Measurements from ENCODE around the gene B3GNT4.
"Not testable (repeated sequence)": the region's sequence is repeated elsewhere in the genome, so short reads cannot be mapped to it uniquely, and the experiment has no call there.

The B3GNT4 gene

DNA sequence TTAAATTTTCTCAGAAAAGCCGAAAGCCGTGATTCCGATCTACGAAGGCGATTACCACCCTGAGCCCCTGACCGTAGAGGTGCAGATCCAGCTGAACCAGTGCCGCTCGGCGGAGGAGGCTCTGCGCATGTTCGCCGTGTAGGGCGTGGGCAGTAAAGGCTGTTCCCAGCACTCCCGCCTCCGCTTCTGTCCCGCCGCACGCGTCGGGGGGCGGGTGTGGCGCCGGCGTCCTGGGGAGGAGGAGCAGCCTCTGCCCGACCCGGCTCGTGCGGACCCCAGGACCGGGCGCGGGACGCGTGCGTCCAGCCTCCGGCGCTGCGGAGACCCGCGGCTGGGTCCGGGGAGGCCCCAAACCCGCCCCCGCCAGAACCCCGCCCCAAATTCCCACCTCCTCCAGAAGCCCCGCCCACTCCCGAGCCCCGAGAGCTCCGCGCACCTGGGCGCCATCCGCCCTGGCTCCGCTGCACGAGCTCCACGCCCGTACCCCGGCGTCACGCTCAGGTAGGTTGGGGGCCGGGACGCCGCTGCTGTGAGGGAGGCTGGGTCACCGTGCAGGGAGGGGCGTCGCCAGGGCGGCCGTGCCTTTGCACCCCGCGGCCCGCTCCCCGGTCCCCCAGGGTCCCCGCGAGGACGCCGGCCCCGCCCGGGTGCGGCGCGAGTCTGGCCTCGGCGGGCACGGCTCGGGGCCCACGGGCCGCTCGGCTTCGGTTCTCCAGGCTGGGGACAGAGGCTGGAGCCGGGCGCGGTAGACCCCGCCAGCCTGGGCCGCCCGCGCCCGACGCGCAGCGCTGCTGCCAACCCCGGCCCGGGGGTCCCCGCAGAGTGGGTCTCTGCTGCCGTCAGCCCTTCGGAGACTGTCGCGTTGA, at the start of gene B3GNT4:
Gene B3GNT4, plus strand, starts transcription at position 409 of the 866 bp plus-strand sequence. CDS start 910 bp downstream, outside the sequence.
- DNase-seq = no peak

DNA sequence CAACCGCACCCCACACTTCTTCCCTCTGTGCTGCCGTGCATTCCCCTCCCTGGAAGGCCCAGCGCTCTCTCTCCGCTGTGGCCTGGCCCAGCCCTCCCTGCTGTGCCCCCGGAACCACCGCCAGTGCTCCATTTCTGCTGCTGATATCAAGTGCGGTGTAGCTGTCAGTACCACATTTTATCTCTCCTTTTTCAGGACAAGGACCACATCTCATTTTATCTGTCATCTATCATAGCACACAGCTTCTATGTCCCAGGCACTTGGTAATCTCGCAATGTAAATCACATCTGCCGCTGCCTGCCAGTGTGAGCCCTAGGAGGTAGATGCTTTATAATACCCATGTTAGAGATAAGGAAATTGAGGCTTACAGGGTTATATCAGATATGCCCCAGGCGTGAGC, 47.8 kb upstream of the B3GNT4 start:
- no peak for DNase-seq

DNA sequence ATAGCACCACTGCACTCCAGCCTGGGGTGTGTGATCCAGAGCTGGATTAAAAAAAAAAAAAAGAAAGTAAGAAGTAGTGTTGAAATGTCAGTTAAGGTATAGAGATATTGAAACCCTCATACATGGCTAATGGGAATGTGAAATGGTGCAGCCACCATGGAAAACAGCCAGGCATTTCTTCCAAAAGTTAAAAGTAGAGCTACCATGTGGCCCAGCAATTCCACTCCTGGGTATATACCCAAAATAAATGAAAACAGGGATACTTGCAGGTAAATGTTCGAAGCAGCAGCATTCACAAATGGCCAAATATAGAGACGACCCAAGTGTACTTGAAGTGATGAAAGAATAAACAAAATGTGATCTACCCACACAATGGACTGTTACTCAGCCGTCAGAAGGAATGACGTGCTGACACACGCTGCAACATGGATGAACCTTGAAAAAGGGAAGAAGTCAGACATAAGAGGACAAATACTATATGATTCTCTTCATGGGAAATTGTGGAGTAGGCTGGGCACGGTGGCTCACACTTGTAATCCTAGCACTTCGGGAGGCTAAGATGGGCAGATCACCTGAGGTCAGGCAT, 44.7 kb upstream of the B3GNT4 start:
- DNase-seq = no peak

DNA sequence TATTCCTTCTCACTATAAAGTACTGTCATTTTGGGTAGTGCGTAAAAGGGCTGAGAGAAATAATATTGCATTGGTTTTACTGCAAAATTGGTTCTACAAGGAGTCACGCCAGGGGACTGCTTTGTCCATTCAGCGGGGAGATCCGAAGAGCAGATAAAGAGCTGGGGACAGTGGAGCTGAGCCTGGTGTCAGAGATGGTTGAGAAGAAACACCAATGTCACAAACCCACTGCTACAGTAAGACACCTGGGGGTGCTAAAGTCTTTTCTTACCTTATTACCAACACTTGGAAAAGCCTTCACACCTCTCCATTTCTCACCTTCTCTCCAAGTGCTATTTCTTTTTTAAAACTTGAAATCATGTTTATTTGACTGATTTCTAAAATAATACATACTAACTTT, 43.6 kb upstream of the B3GNT4 start:
- no peak for DNase-seq

DNA sequence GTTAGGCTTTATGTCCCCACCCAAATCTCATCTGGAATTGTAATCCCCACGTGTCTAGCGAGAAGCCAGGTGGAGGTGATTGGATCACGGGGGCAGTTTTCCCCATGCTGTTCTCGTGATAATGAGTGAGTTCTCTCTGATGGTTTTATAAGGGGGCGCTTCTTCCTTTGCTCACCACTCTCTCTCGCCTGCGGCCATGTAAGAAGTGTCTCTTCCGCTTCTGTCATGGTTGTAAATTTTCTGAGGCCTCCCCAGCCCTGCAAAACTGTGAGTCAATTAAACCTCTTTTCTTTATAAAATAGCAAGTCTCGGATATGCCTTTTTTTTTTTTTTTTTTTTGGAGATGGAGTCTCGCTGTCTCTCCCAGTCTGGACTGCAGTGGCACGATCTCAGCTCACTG, 42.7 kb upstream of the B3GNT4 start:
- no peak for DNase-seq

DNA sequence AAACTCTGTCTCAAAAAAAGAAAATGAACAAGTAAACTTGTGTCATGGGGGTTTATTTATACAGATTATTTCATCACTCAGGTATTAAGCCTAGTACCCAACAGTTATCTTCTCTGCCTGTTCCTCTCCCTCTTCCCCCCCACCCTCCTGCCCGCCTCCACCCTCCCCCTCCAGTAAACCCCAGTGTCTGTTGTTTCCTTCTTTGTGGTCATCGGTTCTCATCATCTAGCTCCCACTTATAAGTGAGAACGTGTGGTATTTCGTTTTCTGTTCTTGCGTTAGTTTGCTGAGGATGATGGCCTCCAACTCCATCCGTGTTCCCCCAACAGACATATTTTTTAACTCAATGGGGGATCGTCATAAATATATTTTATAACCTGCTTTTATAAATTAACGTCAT, 41.8 kb upstream of the B3GNT4 start:
- no peak for DNase-seq

DNA sequence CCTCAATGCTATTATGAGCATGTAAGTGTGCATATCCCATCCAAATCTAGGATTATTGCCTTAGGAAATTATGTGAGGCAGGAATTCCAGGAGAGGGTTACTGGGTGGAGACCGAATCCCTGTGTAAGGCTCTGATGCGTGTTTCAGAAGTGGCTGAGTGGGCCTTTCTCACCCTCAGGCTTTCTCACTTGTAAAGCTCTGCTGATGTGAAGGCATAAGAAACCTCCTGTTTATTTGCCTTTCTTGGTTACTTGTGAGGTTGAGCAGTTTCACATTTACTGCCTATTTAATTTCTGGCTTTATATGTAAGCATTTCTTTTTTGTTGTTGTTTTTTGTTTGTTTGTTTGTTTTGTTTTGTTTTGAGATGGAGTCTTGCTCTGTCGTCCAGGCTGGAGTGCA, 40.5 kb upstream of the B3GNT4 start:
- DNase-seq = no peak

DNA sequence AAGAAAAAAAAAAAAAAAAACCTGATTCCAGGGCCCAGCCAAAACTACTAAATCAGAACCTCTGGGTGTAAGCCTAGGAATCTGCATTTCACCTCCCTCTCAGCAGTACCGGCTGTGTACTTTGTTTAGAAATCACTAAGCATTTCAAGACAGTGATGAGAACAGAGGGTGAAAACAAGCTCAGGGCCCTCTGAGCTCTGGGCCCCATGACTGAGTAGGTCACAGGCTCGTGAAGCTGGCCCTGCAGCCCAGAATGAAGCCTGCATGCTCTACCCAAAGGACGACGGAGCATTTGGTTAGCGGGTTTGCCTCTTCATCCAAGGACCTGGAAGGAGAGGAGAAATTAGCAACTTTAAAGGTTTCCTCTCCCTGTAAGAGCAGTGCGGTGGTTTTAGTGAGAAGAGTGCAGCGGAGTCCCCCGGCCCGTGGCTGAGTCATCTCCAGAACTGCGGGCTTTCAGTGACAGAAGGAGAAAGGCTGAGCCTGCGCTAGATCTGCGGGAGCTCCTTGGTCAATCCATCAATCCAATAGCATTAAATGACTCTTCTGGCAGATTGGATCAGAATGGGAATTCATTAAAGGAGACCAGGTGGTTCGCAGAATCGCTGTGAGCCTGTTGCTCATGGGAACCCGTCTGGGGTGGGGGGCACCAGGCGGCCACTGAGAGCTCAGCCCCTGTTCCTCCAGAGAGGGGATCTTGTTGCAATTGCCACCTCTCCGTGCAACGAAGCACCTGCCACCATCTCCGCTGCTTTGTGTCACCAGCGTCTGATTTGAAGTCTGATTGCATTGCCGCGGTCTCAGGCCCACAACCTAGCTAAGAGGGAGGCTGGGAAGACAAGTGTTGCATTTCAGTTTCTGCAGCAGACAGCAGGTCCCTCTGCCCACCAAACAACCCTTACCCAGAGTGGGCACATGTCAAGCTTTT, 36.8 kb upstream of the B3GNT4 start:
- DNase-seq = no peak

DNA sequence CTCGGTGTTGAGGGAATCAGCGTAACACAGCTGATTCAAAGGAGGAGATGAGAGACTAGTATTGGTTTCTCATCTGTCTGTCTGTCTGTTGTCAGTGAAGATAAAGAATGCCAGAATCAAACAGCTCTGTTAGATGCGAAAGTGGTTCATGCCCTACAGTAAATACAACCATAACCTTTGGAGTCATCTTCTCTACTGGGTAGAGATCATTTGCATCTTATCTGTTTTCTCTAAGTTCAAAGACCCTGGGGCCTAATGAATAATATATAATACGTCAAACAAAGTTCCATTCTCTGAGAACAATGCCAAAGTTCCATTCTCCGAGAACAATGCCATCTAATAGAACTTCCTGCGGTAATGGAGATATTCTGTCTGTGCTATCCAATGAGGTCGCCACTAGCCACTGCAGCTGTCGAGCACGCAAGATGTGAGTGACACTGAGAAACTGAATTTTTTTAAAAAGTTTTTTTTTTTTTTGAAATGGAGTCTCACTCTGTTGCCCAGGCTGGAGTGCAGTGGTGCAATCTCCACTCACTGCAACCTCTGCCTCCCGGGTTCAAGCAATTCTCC, 36.1 kb upstream of the B3GNT4 start:
- no peak for DNase-seq

DNA sequence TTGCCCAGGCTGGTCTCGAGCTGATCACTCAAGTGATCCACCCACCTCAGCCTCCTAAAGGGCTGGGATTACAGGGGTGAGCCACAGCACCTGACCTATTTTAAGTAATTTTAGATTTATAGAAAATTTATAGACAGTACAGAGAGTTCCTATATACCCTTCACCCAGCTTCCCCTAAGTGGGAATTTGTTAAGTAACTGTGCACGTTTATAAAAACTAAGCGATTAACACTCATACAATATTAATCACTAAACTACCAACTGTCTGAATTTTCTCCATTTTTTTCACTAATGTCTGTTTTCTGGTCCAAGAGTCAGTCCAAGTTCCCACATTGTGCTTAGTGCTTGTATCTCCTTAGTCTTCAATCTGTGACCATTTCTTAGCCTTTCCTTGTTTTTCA, 35.0 kb upstream of the B3GNT4 start:
- DNase-seq = no peak

DNA sequence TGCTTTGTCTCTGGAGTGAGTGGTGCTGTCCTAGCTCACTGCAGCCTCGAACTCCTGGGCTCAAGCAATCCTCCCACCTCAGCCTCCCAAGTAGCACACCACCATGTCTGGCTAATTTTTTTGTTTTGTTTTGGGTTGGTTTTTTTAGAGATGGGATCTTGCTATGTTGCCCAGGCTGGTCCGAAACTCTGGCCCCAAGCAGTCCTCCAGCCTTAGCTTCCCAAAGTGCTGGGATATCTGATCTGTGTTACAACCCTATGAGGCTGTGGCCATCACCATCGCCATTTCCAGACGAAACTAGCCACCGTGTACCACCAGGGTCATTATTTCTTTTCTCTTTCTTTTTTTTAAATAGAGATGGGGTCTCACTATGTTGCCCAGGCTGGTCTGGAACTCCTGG, 32.1 kb upstream of the B3GNT4 start:
- DNase-seq = no peak

DNA sequence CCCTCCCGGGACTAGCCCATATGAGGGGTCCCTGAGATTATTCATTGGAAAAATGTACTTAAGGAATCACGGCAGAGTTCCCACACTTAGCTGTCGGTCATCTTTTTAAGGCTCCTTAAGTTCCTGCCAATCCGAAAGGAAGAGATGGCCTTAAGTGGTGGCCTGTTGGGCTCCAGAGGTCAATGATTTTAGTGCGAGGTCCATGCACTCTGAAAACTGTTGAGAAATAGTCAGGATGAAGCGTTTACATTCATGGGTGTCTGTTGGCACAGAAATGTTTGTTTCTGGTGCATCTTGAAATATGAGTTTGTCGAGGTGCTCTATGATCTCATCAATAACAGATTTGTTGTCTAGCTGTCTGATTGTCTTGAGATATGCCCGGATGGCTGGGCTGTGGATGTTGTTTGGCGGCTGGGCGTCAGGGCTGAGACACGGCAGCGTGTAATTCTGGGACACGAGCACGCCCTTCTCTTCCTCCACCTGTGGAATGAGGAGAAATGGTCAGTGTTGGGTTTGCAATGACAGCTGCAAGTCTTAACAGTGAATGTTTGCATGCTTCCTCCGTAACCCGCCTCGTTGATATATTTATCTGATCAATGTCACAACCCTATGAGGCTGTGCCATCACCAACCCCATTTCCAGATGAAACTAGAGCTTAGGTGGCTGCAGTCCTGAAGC, 31.1 kb upstream of the B3GNT4 start:
- DNase-seq = no peak

DNA sequence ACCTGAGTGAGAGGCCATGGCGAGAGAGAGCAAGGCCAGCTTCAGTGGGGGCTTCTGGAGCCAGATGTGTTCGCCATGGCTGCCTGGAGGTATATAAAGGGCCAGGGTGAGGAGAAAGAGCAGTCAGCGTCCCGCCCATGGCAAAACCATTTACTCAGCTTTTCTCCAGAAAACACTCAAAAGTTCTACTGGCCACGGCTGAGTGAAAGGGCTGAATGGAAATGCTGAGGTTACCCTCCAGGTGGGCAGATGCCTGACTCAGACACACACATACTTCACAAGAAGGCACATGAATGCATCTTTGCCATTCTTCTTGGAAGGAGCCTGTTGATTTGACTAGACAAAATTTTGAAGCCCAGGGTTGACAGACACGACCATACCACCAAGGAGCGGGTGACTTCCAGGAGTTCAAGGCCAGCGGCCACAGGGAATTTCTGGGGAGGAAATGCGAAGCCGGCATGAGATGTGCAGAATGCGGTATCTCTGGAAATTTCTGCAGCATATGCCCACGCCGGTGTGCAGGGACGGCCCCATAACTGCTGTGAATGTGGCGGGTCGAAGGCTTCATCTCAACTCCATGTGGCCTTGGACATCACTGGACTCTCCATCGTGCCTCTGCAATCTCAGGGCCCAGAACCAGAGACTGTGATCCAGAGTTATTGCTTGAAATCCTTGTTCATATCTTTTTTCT, 29.2 kb upstream of the B3GNT4 start, which contains the start of gene IL31:
Gene IL31, minus strand, starts transcription at position 67 of the 691 bp plus-strand sequence. Its CDS starts 49 bp downstream, at position 18.
- DNase-seq = no peak

DNA sequence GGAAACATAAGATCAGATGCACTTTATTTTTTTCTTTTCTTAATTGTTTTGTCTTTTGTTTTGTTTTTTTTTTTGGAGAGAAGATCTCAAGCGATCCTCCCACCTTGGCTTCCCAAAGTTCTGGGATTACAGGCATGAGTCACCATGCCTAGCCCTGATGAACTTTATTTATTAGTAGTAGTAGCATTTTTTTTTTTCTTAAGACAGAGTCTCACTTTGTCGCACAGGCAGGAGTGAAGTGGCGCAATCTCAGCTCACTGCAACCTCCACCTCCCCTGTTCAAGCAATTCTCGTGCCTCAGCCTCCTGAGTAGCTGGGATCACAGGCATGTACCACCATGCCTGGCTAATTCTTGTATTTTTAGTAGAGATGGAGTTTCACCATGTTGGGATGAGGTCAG, 27.0 kb upstream of the B3GNT4 start:
- DNase-seq = not testable (repeated sequence)

DNA sequence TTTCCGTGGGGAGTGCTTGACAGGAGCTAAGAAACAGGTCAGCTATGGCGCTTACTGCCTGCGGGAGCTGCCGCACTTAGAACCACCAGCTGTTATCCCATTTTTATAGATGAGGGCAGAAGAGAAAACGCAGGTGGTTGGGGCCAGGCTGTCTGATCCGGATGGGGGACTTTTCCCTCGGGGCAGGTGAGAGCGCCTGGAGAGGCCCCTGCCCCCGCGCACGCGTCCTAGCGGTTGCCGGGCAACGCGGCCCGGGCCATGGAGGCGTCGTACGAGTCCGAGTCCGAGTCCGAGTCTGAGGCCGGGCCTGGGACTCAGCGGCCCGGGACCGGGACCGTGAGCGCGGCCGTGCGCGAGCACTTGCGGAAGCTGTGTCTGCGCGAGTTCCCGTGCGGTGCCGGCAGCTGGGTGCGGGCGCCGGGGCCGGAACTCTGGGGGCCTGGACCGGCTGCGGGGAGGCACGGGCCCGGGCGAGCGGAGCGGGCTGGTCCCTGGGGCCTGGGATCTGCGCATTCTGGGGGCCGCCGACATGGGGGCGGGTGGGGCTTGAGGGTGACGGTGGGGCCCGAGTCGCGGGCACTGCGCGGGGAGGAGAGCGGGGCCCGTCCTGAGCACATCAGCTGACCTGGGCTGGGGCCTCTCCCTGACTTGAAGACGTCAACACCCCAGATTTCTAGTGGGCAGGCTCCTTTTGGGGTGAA, 20.5 kb upstream of the B3GNT4 start, which contains the start of gene LRRC43:
Gene LRRC43, plus strand, starts transcription at position 237 of the 701 bp plus-strand sequence. Its CDS starts 22 bp downstream, at position 259.
- DNase-seq = no peak

DNA sequence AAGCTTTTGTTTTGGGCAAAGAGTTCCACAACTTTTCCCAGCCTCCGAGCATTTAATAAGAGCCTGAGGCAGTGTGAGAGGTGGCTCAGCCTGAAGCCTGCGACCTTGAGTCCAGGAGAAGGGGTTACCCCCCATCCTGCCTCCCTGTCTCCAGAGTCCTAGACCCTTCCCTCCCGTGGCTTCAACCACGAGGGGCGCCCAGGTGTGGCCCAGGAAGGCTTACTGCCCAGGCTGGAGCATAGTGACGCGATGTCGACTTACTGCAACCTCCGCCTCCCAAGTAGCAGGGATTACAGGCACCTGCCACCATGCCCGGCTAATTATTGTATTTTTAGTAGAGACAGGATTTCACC, 19.9 kb upstream of the B3GNT4 start:
- DNase-seq = no peak

DNA sequence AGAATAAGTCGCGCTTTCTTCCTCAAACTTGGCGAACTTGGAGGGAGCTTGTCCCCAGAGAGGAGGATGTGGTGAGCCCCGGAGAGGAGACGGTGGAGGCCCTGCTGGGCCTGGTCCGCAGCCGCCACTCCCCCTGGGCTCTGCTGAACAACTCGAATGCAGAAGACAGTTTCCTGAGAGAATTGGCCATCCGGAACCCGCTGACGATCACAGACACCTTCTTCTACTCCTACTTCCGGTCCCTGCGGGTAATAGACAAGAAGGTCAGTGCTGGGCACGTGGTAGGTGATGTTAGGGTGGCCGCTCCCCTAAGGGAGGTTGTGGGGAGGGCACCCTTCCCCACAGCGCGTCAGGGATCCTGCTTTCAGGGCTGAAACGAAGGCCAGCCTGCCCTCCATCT, 19.0 kb upstream of the B3GNT4 start:
- no peak for DNase-seq

DNA sequence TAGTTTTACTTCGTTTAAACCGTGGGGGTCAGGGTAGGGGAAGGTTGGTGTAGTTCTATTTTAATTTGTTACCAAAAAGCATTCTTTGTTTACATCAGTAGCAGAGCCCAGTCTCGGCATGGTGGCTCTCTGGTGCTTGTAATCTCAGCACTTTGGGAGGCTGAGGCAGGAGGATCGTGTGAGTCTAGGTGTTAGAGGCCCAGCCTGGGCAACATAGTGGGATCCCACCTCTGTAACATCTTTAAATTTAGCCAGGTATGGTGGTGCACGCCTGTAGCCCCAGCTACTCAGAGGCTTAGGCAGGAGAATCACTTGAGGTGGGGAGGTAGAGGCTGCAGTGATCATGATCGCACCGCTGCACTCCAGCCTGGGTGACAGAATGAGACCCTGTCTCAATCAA, 18.4 kb upstream of the B3GNT4 start:
- DNase-seq = no peak

DNA sequence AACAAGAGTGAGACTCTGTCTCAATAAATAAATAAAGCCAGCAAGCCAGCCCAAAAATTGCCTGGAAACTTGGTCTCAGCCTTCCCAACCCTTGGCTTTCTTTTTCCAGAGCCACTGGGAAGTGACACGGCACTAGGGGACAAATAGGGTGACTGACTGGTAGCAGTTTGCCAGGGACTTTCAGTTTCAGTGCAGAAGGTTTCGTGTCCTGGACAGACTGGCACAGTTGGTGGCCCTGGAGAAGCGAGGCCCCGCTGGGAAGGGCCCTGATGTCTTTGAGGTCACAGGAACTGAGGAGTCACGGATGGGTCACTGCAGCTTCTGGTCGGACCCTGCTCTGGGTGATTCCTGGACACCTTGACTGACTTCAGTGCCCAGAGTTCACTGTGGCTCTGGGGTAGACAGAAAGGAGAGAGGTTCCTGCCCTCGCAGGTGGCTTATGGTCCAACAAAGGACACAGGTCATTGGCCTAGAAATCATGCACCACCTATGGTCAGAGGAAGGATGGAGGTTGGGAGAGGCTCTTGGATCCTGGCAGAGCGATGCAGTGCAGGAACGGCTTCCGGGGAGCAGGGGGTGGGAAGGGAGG, 17.9 kb upstream of the B3GNT4 start:
- no peak for DNase-seq

DNA sequence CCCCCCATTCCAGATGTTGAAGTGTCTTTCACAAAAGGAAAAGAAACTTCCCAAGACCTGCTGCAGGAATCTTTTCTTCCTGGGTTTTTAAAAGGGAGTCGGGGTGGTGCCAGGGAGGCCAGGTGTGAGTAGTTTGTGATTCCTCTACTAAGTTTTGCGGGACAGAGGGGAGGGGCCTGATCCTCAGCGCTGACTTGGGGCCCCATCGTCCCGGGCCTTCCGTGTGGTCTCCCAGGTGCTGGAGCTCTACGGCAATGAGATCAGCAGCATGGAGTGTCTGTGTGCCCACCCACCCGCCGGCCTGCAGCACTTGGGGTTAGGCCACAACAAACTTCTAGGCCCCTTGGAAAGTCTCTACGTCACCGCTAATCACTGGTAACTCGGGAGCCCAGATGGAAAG, 16.0 kb upstream of the B3GNT4 start:
- no peak for DNase-seq
